GM12874 (cell line): ENCODE data around the gene RNU6-8.
A peak's percentile ranks its signal among the peaks of the same experiment; 100 is the strongest.

Experiments
- TF ChIP-seq, protein P1 (sequence below): IDR thresholded peaks from 2 replicates; pipeline ENCODE4 v1.5.1; 2011; ENCODE audit warnings: low read depth, mild to moderate bottlenecking, control low read depth, low read length, moderate library complexity; ENCODE audit not compliant: insufficient read depth

RNU6-8 gene

DNA sequence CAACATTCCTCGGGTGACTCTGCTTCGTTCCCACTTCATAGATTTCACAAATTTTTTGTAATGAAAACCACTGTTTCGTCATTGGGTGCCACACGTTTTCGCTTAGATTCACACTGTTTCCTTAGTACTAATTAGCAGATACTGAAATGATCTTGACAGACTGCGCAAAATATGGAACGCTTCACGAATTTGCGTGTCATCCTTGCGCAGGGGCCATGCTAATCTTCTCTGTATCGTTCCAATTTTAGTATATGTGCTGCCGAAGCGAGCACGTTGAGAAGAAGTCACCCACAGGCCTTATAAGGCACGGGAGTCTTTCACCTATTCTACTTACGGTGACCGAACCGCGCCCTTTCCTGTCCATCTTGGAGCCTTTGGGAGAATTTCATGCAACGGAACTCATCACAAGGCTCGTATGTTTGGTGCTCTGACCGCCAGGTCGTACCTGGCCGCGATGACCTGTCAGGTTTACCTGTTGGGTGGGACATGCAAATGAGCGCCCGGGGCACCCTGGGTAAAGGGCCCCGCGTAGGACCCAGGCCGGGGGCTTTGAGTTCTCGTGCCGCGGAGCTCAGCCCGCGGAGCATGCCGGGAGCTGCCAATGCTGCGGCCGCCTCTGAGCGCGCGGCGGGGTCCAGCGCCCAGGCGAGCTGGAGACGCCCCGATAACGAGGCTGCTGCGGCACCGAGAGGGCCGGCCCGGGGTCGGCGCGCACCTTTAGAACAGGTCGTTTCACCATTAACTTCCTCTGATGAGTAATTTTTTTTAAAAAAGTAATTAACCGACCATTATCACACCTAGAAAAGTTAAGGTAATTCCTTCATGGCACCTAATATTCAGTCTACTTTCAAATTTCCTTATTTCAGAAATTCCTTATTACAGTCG lies at the start of gene RNU6-8:
Gene RNU6-8 (minus strand): TSS at position 272 of the 885 bp plus-strand sequence.
- TF ChIP-seq, protein P1, sequence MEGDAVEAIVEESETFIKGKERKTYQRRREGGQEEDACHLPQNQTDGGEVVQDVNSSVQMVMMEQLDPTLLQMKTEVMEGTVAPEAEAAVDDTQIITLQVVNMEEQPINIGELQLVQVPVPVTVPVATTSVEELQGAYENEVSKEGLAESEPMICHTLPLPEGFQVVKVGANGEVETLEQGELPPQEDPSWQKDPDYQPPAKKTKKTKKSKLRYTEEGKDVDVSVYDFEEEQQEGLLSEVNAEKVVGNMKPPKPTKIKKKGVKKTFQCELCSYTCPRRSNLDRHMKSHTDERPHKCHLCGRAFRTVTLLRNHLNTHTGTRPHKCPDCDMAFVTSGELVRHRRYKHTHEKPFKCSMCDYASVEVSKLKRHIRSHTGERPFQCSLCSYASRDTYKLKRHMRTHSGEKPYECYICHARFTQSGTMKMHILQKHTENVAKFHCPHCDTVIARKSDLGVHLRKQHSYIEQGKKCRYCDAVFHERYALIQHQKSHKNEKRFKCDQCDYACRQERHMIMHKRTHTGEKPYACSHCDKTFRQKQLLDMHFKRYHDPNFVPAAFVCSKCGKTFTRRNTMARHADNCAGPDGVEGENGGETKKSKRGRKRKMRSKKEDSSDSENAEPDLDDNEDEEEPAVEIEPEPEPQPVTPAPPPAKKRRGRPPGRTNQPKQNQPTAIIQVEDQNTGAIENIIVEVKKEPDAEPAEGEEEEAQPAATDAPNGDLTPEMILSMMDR: no peak

DNA sequence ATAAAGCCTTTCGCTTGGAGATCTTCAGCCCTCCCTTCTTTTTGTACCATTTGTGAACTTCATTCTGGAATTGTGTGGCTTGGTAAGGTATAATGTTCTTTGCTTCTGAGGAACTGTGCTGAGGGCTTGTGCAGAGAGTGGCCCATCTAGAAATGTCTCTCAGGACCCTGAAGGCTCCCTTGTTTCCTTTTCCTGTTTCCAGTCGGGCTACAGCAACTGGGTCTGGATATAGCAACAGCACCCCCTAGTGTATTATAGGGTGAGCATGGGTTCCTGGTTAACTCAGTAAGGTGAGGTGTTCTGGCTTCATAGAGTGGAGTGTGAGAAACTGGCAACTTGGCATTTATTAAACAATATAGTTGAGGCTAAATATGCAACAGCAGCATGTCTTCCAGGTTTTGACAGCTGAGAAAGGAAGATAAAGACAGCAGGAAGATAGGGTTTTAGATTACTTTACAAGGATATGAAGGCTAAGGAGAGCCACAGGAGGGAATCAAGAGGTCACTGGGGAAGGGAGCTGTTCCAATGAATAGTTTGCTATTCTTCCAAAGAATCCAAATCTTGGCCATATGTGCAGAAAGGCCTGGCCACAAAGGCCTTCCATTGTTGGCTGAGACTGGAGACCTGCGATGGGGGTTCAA lies 49.1 kb upstream of the RNU6-8 start:
- TF ChIP-seq, protein P1: peak; percentile 73

DNA sequence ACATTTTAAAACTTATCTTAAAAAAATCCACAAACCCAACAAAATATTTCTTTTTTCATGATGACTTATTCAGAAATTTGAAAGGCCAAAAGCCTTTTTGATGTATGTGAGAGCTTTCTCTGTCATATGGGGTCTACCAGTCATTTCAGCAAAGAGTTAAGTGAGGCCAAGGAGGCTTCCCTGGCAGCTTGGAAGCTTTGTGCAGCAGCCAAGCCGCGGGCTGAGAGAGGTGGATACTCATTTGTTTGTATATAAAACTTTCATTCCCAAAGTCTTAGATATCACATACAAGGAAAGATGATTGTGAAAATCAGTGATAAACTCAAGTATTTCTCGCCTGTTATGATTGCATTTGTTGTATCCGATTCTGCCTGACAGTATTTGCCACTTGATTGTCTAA lies 48.5 kb upstream of the RNU6-8 start:
- TF ChIP-seq, protein P1: no peak

DNA sequence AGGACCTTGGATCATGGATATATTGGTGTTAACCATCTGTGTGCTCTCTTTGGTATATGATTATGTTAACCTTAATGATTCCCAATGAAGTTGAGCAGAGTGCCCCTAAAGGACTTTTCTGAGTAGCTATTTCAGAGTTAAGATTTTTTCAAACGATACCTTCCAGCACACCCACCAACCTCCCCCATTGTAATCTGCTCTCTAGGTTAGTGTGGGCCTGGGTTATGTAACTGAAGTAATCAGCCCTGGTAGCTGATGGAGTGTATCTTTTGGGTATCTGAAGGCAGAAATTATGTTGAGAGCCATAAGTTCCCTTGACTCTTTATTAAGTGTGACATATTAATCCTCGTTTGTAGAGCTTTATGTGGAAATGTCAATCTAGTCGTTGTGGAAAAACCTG lies 47.6 kb upstream of the RNU6-8 start:
- TF ChIP-seq, protein P1: no peak

DNA sequence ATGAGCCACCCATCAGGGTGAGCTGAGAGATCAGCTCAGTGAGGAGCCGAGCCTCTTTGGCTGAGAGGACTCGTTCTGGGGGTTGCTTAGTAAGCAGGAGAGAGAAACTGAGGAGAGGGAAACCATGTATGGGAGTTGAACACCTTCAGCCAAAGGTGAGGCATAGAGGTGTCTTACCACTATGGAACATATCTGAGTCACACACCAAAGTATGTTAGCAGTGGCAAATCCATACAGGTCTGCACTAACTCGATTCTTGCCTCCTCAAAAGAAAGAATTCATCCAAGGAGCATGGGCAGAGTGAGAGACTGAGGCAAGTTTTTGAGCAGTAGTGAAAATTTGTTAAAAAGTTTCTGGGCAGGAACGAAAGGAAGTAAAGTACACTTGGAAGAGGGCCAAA lies 46.7 kb upstream of the RNU6-8 start:
- TF ChIP-seq, protein P1: no peak

DNA sequence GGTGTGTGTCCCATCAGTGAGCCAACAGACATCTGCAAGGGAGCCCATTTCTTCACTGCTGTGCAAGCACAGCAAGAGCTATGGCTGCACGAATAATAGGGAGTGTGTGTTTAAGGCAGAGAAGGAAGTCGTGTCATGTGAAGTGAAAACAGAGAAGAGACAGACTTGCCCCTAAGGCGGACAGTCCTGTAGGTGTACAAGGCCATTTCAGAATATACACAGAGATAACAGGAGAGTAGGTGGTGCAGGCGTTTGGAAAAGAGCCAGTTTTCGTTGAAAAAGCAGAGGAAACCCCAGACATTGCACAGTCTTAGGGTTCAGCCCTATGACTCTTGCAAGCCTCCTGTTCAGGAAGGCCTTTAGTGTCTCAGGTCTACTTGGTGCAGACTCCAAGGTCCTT lies 46.3 kb upstream of the RNU6-8 start:
- TF ChIP-seq, protein P1: no peak

DNA sequence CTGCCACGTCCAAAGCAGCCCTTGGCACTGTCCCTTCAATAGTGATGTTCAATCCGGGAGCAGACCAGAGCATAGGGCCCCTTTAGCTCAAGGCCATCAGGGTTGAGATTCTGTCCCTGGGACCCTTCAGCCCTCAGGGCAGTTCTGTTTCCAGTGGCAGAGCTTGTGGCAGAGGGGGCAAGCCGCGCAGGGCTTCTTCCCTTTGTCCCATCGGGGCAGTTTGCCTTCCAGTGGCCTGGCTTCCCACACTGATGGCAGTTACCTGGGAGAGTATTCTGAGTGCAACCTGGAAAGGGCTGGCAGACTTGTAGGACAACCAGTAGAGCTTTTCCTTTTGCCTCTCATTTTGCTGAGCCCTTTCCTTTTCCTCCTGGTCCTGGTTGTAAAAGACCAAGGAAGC lies 43.7 kb upstream of the RNU6-8 start:
- TF ChIP-seq, protein P1: no peak
